Left lobe of liver (tissue), 2 donors: ENCODE measurements around the gene CWC22. TPM values are rescaled to one million over a fixed set of nuclear protein-coding genes. Genes with fewer than 3 reads are reported as not detected.
A peak's percentile ranks its signal among the peaks of the same experiment; 100 is the strongest.
"Not testable (repeated sequence)": the region's sequence is repeated elsewhere in the genome, so short reads cannot be mapped to it uniquely, and the experiment has no call there.

ENCODE experiments used
- ATAC-seq: fragments of 200-7000 bp; cut with Tn5 transposase; one replicate; pipeline ENCODE4 v1.9.1; 2020; ENCODE audit warnings: mild to moderate bottlenecking, moderate library complexity
- DNase-seq: peaks from one replicate; pipeline ENCODE4 v3.0.0-alpha.2; 2020; ENCODE audit warnings: low spot score
- total RNA-seq: library from RNA; stranded (reverse); gene quantifications from one replicate; pipeline ENCODE4 v1.2.1, GENCODE V29; 2021
- donor health status: DM: no; HTN: no; CAD: no; lungs with moderate emphysema.
- donor health status: DM: no; HTN: yes; CAD: no.

The CWC22 gene
- total RNA-seq, 1 donor from 2014 or later: 4.6 TPM

GRCh38 chr2:180003559-180003958, 3.5 kb downstream of the CWC22 start:
- DNase-seq (no peak), ATAC-seq (no peak)

GRCh38 chr2:180003073-180003472, 4.0 kb downstream of the CWC22 start:
- DNase-seq (no peak), ATAC-seq (no peak)

DNA sequence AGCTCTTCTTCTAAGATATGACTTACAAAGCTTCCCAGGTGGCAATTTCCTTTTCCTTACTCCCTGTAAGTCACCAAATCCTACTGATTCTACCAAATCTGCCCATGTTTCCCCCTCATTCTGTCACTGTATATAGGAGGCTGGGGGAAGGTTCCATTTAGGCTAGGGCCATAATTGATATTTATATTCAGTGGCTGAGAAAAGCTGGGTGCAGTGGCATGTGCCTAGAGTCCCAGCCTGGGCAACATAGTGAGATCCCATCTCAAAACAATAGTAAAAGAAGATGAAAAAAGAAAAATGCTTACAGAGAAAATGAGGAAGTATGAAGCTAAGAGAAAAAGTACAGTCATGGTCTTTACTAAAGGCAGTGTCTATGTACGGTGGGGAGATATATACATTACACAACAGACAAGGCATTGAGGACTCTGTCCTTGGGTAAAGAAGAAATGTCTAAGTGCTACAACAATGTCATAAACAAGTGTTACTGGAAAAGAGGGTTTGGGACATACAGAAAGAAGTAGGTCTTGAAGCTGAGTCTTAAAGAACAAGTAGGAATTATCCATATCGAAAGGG, 4.8 kb downstream of the CWC22 start:
- ATAC-seq: no peak

DNA sequence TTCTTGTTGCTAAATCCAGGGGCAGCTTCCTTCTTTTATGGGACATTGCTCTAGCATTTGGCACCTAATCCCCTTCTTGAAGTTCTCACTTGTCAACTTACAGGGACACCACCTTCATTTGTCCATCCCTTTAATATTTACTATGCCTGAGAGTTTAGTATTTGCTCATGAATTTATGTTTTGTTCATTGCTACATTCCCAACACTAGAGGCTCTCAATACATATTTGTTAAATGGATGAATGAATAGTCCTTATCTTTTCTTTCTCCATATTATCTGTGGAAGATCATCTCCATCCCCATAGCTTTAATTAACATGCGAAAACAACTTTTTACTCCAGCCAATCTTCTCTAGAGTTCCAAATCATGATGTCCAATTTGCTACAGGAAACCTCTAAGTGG, 5.4 kb downstream of the CWC22 start:
- ATAC-seq: no peak

More for the DNA sequence above, 4.8 kb downstream of the CWC22 start:
- DNase-seq: no peak

DNA sequence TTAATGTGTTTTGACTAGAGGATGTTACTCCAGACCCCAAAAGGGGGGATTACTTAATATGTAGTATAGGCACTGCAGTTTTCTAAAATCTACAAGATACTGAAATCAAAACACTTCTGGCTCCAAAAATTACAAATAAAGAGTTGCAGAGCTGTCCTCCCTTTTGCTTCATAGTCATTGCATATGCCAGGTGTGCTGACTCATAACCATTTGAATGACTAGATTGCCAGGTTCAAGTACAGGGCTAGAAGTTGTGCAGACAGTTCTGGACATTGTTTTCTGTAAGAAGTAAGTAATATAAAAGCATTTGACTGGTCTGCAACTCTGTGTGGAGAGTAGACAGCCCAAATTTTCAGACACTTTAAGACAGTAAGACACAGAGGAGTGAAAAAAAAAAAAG, 6.7 kb downstream of the CWC22 start:
- ATAC-seq (no peak), DNase-seq (no peak)

More for the DNA sequence above, 5.4 kb downstream of the CWC22 start:
- no peak for DNase-seq

DNA sequence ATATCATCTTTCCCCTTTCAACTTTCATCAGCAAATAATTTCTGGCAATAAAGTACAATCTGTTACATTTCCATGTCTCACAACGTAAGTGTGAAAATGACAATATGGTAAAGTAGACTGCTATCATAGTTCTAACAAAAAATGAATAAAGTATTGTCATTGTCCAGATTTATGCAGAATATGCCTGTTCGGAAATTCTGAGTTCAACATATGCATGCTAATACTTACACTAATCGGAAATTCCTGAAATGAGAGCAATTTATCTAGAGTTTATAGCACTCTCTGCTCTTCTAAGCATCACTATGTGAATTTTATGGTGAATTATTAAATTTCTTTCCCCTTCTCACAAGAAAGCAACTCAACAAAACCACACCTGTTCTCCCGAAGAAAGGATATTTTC, 8.1 kb downstream of the CWC22 start:
- DNase-seq (no peak), ATAC-seq (no peak)

DNA sequence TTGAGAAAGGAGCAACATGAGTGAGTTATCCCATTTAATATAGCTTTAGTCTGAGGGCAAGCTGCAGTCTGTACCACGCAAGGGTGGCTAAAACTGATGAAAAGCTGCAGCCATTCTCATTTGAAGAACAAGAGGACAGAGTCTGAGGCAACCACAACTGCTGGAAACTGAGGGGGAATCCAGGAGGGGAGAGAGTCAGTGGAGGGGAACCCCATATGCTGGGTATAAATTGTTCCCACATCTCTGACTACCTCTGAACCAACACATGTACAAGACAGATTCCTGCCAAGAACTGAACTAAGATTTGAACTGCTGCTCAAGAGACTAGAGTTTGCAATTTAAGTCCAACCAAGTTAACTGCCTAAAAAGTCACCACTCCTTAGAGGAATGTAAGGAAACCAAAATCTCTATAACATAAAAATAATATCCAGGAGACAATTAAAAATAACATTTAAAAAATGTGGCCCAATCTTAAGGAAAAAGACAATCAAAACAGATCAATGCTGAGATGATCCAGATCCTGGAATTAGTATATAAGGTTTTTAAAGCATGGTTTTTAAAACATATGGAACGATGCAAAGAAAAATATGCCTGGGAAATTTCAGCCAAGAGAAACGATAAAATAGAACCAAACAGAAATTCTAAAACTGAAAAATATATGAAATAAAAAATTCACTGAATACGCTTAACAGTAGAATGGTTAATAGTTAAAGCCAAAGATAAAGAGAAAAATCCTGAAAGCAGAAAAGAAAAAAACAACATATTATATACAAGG, 11.2 kb downstream of the CWC22 start:
- DNase-seq (no peak), ATAC-seq (no peak)

- ATAC-seq (no peak), DNase-seq (no peak)
Observed at GRCh38 chr2:179991344-179991743, 15.8 kb downstream of the CWC22 start.

GRCh38 chr2:179990676-179991317, 16.3 kb downstream of the CWC22 start:
- ATAC-seq: no peak
- no peak for DNase-seq

- ATAC-seq (no peak), DNase-seq (no peak)
Observed at GRCh38 chr2:179987916-179988315, 19.2 kb downstream of the CWC22 start.

DNA sequence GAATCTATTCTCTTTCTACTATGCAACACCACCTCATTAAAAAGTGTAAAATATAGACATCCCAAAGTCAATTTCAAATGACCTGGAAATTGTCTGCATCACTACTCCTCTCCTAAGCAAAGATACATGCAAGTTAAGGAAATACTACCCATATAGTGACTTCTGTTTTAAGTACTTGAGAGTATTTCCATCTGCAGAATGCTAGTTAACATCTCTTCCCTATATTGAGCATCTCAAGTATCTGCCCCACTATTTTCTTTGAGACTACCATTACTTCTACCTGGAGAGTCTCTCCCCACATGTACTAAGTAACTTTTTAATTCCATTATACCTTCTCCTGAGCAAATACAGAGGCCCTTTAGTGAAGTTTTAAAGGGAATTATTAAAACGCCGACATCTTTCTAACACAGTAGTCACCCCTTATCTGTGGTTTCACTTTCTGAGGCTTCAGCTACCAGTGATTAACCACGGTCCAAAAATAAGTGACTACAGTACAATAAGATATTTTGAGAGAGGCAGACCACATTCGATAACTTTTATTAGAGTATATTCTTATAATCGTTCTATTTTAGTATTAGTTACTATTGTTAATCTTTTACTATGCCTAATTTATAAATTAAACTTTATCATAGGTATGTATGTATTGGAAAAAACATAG, 21.8 kb downstream of the CWC22 start:
- DNase-seq (no peak), ATAC-seq (no peak)

DNA sequence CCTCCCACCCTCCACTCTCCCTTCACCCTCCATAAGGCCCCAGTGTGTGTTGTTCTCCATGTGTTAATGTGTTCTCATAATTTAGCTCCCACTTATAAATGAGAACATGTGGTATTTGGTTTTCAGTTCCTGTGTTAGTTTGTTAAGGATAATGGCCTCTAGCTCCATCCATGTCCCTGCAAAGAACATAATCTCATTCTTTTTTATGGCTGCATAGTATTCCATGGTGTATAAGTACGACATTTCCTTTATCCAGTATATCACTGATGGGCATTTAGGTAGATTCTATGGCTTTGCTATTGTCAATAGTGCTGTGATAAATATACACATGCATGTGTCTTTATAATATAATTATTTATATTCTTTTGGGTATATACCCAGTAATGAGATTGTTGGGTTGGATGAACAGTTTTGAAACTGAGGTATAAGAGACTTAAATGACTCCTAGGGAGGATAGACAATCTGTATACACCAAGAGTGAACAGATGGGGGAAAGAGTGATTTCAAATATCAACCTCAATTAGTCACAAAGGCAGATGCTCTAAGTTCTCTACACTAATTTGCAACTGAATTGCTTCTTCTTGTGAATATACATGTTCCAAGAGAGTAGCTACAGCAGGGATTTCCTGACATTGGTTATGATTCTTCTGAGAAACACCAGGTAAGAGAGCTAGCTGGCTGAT, 23.7 kb downstream of the CWC22 start:
- ATAC-seq (no peak), DNase-seq (no peak)

- no peak for ATAC-seq
Observed at GRCh38 chr2:179981085-179981484, 26.0 kb downstream of the CWC22 start.

GRCh38 chr2:179974761-179975160, 32.3 kb downstream of the CWC22 start:
- DNase-seq (no peak), ATAC-seq (no peak)

More at GRCh38 chr2:179981085-179981484, 26.0 kb downstream of the CWC22 start:
- DNase-seq: no peak

- no peak for DNase-seq
- ATAC-seq: no peak
Observed at GRCh38 chr2:179966778-179967394, 40.2 kb downstream of the CWC22 start.

- DNase-seq (no peak), ATAC-seq (no peak)
Observed at GRCh38 chr2:179965291-179966258, 41.5 kb downstream of the CWC22 start.

- DNase-seq (no peak), ATAC-seq (no peak)
Observed at GRCh38 chr2:179963626-179964025, 43.5 kb downstream of the CWC22 start.

DNA sequence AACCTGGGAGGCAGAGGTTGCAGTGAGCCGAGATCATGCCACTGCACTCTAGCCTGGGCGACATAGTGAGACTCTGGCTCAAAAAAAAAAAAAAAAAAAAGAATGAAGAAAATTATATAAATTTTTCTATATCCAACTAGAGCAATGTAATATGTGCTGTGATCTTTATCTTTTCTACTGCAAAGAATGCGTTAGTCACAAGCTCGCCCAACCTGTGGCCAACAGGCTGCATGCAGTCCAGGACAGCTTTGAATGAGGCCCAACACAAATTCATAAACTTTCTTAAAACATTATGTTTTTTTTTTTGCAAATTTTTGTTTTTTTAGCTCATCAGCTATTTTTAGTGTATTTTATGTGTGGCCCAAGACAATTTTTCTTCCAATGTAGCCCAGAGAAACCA, 48.8 kb downstream of the CWC22 start:
- not testable (repeated sequence) for DNase-seq, ATAC-seq

DNA sequence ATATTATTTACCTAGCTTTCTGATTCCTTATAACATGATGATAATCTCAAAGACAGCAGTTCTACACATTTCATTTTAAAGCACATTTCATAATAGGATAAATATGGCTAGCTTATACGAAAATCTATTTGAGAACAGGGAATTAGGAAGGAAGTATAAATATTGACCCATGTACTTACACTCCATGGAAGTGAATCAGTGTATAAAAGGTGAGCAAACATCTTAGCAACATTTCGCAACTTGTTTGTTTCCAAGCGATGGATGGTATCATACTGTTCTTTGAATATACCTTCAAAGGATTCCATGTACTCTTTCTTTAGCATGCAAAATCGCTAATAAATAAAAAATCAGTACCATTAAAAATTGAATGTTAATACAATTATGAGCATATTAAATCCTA, 53.1 kb downstream of the CWC22 start:
- ATAC-seq (peak; percentile 37), DNase-seq (no peak)
